Measurements from ENCODE around the gene NPFFR2.

NPFFR2 gene

DNA sequence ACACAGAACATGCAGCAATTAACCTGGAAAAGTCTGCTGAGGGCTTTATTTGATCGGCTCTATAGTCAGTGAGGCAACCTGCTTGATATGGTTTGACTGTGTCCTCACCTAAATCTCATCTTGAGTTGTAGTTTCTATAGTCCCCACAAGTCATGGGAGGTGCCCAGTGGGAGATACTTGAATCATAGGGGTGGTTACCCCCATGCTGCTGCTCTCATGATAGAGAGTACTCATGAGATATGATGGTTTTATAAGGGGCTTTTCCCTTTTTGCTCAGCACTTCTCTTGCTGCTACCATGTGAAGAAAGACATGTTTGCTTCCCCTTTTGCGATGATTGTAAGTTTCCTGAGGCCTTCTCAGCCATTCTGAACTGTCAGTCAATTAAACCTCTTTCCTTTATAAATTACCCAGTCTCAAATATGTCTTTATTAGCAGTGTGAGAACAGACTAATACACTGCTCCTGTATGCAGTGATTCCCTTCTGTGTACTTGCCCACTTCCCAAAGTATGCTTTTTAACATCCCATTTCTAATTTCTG, 78.2 kb downstream of the NPFFR2 start:
- no peak for DNase-seq (ENCODE audit: low read depth)

GRCh38 chr4:72110886-72111285, 79.1 kb downstream of the NPFFR2 start:
- no peak overlapping the region for H3K4me3 ChIP-seq (ENCODE audit: low read depth, low read length)
- TF ChIP-seq, protein P1, sequence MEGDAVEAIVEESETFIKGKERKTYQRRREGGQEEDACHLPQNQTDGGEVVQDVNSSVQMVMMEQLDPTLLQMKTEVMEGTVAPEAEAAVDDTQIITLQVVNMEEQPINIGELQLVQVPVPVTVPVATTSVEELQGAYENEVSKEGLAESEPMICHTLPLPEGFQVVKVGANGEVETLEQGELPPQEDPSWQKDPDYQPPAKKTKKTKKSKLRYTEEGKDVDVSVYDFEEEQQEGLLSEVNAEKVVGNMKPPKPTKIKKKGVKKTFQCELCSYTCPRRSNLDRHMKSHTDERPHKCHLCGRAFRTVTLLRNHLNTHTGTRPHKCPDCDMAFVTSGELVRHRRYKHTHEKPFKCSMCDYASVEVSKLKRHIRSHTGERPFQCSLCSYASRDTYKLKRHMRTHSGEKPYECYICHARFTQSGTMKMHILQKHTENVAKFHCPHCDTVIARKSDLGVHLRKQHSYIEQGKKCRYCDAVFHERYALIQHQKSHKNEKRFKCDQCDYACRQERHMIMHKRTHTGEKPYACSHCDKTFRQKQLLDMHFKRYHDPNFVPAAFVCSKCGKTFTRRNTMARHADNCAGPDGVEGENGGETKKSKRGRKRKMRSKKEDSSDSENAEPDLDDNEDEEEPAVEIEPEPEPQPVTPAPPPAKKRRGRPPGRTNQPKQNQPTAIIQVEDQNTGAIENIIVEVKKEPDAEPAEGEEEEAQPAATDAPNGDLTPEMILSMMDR (conservative IDR thresholded peaks at IDR 0.05; ENCODE audit: low read depth, low read length), result no peak
- no peak for DNase-seq (ENCODE audit: low read depth)

More for the DNA sequence above, 78.2 kb downstream of the NPFFR2 start:
- no peak overlapping the region for H3K4me3 ChIP-seq (ENCODE audit: low read depth, low read length)
- TF ChIP-seq, protein P1 (conservative IDR thresholded peaks at IDR 0.05; ENCODE audit: low read depth, low read length), result no peak

DNA sequence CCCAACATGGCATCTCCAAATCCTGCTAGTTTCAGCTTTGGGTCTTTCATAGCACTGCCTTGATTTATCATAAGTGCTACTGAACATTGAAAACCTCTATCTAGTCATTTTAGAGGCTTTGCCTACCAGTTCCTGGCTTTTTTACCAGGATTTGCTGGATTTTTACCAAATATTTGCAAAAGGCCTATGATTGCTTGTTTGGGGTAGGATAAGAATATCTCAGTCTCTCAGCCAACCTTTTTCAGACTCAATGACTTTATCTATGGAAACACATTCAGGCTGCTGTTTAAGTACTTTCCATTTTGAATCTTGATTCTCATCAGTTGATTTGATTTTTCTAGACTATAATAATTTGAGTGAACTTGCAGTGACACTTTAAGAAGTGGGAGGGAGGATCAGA, 80.1 kb downstream of the NPFFR2 start:
- TF ChIP-seq, protein P1 (conservative IDR thresholded peaks at IDR 0.05; ENCODE audit: low read depth, low read length), result no peak
- DNase-seq (ENCODE audit: low read depth), result no peak
- no peak overlapping the region for H3K4me3 ChIP-seq (ENCODE audit: low read depth, low read length)

GRCh38 chr4:72112514-72113156, 80.8 kb downstream of the NPFFR2 start:
- TF ChIP-seq, protein P1 (conservative IDR thresholded peaks at IDR 0.05; ENCODE audit: low read depth, low read length), result no peak
- H3K4me3 ChIP-seq (ENCODE audit: low read depth, low read length), result no peak overlapping the region
- DNase-seq (ENCODE audit: low read depth), result peak; percentile 31

DNA sequence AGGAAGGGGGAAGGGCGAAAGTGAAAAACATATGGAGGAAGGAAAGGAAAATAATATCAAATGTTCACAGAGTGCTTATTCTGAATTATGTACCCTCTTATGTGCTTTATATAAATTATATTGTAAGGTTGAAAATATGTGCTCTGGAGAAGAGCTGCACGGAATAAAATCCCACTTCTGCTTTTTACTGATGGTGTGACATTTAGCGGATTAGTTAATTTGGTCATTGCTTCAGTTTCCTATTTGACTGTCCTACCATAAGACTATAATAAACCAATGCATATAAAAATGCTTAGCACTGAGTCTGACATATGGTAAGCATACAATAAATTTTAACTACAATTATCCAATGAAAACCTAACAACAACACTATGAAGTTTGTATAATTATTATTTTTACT, 86.2 kb downstream of the NPFFR2 start:
- no peak for DNase-seq (ENCODE audit: low read depth)
- TF ChIP-seq, protein P1 (conservative IDR thresholded peaks at IDR 0.05; ENCODE audit: low read depth, low read length), result no peak
- no peak overlapping the region for H3K4me3 ChIP-seq (ENCODE audit: low read depth, low read length)

GRCh38 chr4:72119946-72120345, 88.1 kb downstream of the NPFFR2 start:
- DNase-seq (ENCODE audit: low read depth), result no peak
- TF ChIP-seq, protein P1 (conservative IDR thresholded peaks at IDR 0.05; ENCODE audit: low read depth, low read length), result no peak

DNA sequence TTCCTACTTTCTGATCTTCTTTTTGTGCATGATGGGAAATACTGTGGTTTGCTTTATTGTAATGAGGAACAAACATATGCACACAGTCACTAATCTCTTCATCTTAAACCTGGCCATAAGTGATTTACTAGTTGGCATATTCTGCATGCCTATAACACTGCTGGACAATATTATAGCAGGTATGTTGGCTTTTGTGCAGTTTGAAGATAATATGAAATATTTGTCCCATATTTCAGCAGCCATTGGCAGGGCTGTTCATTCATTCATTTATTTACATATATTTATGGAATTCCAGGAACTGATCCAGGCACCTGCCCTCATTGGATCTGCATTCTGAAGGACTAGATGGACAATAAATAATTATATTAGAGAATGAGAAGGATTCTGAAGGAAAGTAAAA, 96.9 kb downstream of the NPFFR2 start:
- TF ChIP-seq, protein P1 (conservative IDR thresholded peaks at IDR 0.05; ENCODE audit: low read depth, low read length), result no peak
- no peak for DNase-seq (ENCODE audit: low read depth)
- no peak overlapping the region for H3K4me3 ChIP-seq (ENCODE audit: low read depth, low read length)

More at GRCh38 chr4:72119946-72120345, 88.1 kb downstream of the NPFFR2 start:
- no peak overlapping the region for H3K4me3 ChIP-seq (ENCODE audit: low read depth, low read length)
